ENCODE results near the gene C6orf58. TPM values are rescaled to one million over a fixed set of nuclear protein-coding genes. Genes with fewer than 3 reads are reported as not detected.

C6orf58 gene
- not detected in 2 replicates for total RNA-seq (2013; cell fraction: nucleolus; rRNA removed)
- total RNA-seq (2014; rRNA removed), result 0.17 TPM in 1 of 2 replicates, not detected in the other
- total RNA-seq (2014; rRNA removed; fragmentation: Illumina TruSeq; extraction: Trizol), result 0.13 TPM in 1 of 2 replicates, not detected in the other
- total RNA-seq (2021), result not detected in 2 replicates
- not detected for polyA plus RNA-seq (2011; ENCODE audit: low read depth)
- polyA plus RNA-seq (2011; rRNA removed), result 0.43 and 0.46 TPM in 2 replicates
- polyA plus RNA-seq (2011; cell fraction: cytosol; rRNA removed), result 0.06 and 0.12 TPM in 2 replicates
- 0.15 and 0.22 TPM in 2 replicates for polyA plus RNA-seq (2011; cell fraction: nucleus; rRNA removed)
- polyA plus RNA-seq (2012), result not detected in 2 replicates
- not detected in 2 replicates for polyA plus RNA-seq (2014; fragmentation: Illumina TruSeq; extraction: Trizol)
- under 1 TPM; 0.06 to 0.09 TPM for polyA plus RNA-seq (2014; fragmentation: Nextera tagmentation; extraction: Ambion mirVana)
- 0.10 TPM in 1 of 2 replicates, not detected in the other for polyA plus RNA-seq (2014; rRNA removed)
- under 1 TPM; 0.10 to 0.23 TPM for polyA plus RNA-seq (2016; fragmentation: Nextera tagmentation; extraction: Ambion mirVana)
- polyA minus RNA-seq (2011; rRNA and poly(A)+ RNA removed), result 0.15 and 0.22 TPM in 2 replicates
- polyA minus RNA-seq (2011; cell fraction: cytosol; rRNA and poly(A)+ RNA removed), result not detected in 2 replicates
- not detected in 2 replicates for polyA minus RNA-seq (2011; cell fraction: nucleus; rRNA and poly(A)+ RNA removed)
- percentile 6 among the genes with signal in this experiment for Bru-seq, nascent RNA
- BruChase-seq, experiment 1, labeled RNA remaining after a 6-hour chase, result percentile 13 among the genes with signal in this experiment
- BruChase-seq, experiment 2, labeled RNA remaining after a 2-hour chase, result percentile 12 among the genes with signal in this experiment
- long read RNA-seq, experiment 1, result 0 reads
- long read RNA-seq, experiment 2, partial matches to known transcripts, result 0 of 4 reads
- long read RNA-seq, experiment 2, other reads (novel, unspliced or antisense), result 4 of 4 reads

DNA sequence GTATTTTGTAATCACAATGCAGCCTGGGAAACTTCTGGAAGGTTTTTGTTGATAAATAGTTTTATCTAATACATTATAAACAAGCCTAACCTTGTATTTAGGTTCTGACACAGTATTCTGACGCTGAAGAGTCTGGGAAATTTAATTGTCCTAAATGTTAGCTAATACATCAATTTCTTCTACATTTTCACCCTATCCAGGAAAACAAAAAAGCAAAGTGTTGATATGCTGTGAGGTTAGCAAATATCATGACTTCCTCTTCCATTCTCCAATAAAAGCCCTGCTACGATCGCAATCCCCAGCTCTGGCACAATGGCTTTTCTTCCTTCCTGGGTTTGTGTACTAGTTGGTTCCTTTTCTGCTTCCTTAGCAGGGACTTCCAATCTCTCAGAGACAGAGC lies at the start of gene C6orf58:
Gene C6orf58 (plus strand): TSS at position 301 of the 400 bp plus-strand sequence. CDS start 12 bp downstream, at position 313.
- POLR2A ChIA-PET, result no interaction called here
- Histone ChIP-seq H3K27ac (ENCODE audit: control insufficient read depth, insufficient read depth) (no peak within 1 kb of the TSS), H3K9ac (ENCODE audit: control insufficient read depth, insufficient read depth, low read length) (no peak within 1 kb of the TSS), H3K4me2 (ENCODE audit: control insufficient read depth, insufficient read depth) (no peak within 1 kb of the TSS), H4K20me1 (ENCODE audit: control insufficient read depth, insufficient read depth) (no peaks in the 10 kb centered on the region), H2AFZ (ENCODE audit: control insufficient read depth, low read depth, low read length) (no peak within 1 kb of the TSS), H3K36me3 (ENCODE audit: control insufficient read depth in 2 of 2, insufficient read depth in 2 of 2, low read length in 1 of 2) (no peaks in the 10 kb centered on the region), H3K4me1 (ENCODE audit: control insufficient read depth, insufficient read depth, low read length) (no peaks in the 10 kb centered on the region), H3K27me3 (replicated peaks in 1 of 2; ENCODE audit: control insufficient read depth in 2 of 2, insufficient read depth in 2 of 2, low read length in 1 of 2) (no peaks in the 10 kb centered on the region), H3K4me3 (no peak within 1 kb of the TSS), H3K9me3 (replicated peaks; ENCODE audit: control insufficient read depth, insufficient read depth, low read length) (no peaks in the 10 kb centered on the region), H3K79me2 (ENCODE audit: control insufficient read depth, insufficient read depth, low read length) (no peaks in the 10 kb centered on the region)
- TF ChIP-seq ATF7 (IDR thresholded peaks at IDR 0.05; ENCODE audit: low read depth) (no peak), TBL1XR1 (IDR thresholded peaks at IDR 0.05; ENCODE audit: low read depth, low read length) (no peak), MYB (IDR thresholded peaks at IDR 0.05; ENCODE audit: borderline replicate concordance, low read depth, low read length) (no peak), RAD21 (IDR thresholded peaks at IDR 0.05; ENCODE audit: insufficient read depth, low read depth, low read length) (no peak), SMAD5 (IDR thresholded peaks at IDR 0.05; ENCODE audit: low read depth) (no peak), REST (IDR thresholded peaks at IDR 0.05; ENCODE audit: low read depth, low read length) (no peak), ZNF622 (IDR thresholded peaks at IDR 0.05) (no peak)
- ATAC-seq, result no peak
- CTCF ChIA-PET, result interaction anchor here (1.1 kb wide), 1 partner anchor 11 kb away, joined by 3 read pairs; no protein-coding TSS in a partner anchor
- intact Hi-C loops (cut with micrococcal nuclease; ENCODE audit: unreplicated experiment), result no loop called here
- FAIRE-seq, result no peak
- no peak for DNase-seq (ENCODE audit: low read depth, low spot score)
- SMC1A ChIA-PET (ENCODE audit: uncharacterized antibody, unreplicated experiment), result interaction anchor here (1.1 kb wide), 2 partner anchors 28 to 70 kb away, joined by 3 read pairs; no protein-coding TSS in a partner anchor
- in situ Hi-C loops (cut with MboI), result no loop called here
- WGBS (ENCODE audit: insufficient coverage, insufficient replicate concordance, low lambda C conversion rate, missing lambda C conversion rate), result 46% methylated on average over 3 of the region's 3 CpGs
- no TSS peak for BruUV-seq (replicated peaks)
- RAD21 ChIA-PET (ENCODE audit: unreplicated experiment), result no interaction called here
